Measurements from ENCODE around the gene OBP2A.

DNA sequence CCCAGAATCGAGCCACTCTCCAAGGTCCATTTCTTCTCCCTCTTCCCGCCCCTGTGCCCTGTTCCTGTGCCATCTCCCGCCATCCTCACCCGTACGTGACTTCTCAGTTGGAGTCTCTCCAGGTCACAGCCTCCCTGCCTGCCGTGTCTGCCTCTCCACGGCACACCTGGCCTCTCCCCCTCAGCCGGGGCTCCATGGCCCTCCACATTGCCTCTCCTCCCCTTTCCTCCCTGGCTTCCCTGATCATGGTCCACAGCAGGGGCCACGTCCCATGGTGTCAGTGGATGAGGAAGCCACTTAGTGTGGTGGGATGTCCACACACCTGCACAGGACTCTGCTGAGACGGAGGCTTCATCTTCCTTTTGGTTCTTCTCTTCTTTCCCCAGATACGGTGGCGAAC lies 17.9 kb downstream of the OBP2A start:
- TF ChIP-seq, protein P1, sequence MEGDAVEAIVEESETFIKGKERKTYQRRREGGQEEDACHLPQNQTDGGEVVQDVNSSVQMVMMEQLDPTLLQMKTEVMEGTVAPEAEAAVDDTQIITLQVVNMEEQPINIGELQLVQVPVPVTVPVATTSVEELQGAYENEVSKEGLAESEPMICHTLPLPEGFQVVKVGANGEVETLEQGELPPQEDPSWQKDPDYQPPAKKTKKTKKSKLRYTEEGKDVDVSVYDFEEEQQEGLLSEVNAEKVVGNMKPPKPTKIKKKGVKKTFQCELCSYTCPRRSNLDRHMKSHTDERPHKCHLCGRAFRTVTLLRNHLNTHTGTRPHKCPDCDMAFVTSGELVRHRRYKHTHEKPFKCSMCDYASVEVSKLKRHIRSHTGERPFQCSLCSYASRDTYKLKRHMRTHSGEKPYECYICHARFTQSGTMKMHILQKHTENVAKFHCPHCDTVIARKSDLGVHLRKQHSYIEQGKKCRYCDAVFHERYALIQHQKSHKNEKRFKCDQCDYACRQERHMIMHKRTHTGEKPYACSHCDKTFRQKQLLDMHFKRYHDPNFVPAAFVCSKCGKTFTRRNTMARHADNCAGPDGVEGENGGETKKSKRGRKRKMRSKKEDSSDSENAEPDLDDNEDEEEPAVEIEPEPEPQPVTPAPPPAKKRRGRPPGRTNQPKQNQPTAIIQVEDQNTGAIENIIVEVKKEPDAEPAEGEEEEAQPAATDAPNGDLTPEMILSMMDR (IDR thresholded peaks at IDR 0.05; ENCODE audit: extremely low read depth in 1 of 2, insufficient read depth in 1 of 2, low read depth in 1 of 2, low read length in 2 of 2): no peak
- TF ChIP-seq POLR2AphosphoS5 (IDR thresholded peaks at IDR 0.05; ENCODE audit: insufficient read depth, low read depth, low read length) (no peak), POLR2A (IDR thresholded peaks at IDR 0.05; ENCODE audit: low read depth, low read length) (no peak), JUN (IDR thresholded peaks at IDR 0.05; ENCODE audit: borderline replicate concordance, insufficient read depth, insufficient read length, low read depth) (no peak), MYC (IDR thresholded peaks at IDR 0.05; ENCODE audit: low read depth, low read length) (no peak), EZH2 (IDR thresholded peaks at IDR 0.05; ENCODE audit: borderline replicate concordance, low read depth, low read length, severe bottlenecking) (no peak), GATA2 (IDR thresholded peaks at IDR 0.05; ENCODE audit: insufficient read depth, insufficient read length, low read depth, low read length) (no peak)
